ENCODE measurements around the gene SF3B3. TPM values are rescaled to one million over a fixed set of nuclear protein-coding genes. Genes with fewer than 3 reads are reported as not detected.

Gene SF3B3
- total RNA-seq, 1 experiment from 2014 or later: 253 TPM

DNA sequence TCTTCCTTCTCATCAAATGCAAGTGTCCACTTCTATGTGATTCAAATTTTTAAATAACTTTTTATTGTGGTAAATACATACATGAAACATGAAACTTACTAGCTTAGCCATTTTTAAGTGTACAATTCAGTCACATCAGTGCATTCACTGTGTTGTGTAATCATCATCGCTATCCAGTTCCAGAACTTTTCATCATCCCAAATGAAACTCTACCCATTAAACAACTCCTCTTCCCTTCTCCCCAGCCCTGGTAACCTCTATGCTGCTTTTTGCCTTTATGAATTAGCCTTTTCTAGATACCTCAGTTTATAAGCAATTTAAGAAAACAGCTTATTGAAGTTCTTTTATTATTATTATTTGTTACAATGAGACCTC, 81.7 kb downstream of the SF3B3 start:
- DNase-seq (ENCODE audit: low read depth, low spot score): no peak
- Histone ChIP-seq H3K4me1 (ENCODE audit: control insufficient read depth, insufficient read depth, low read length) (no peaks in the 10 kb centered on the region), H3K27me3 (ENCODE audit: control insufficient read depth, insufficient read depth, low read length) (no peaks in the 10 kb centered on the region), H3K4me3 (ENCODE audit: low read depth in 2 of 2, low read length in 2 of 2) (no peak overlapping the region), H3K27ac (ENCODE audit: low read length) (no peak overlapping the region), H3K36me3 (ENCODE audit: control insufficient read depth, insufficient read depth, low read length) (no peaks in the 10 kb centered on the region), H3K9me3 (ENCODE audit: control insufficient read depth, insufficient read depth, low read depth, low read length) (no peaks in the 10 kb centered on the region)
- in situ Hi-C loops (cut with HindIII; ENCODE audit: low pct_unique_long_range_greater_than_20kb, low sequenced_read_pairs): no loop called here
- ChIA-PET CTCF (no interaction called here), POLR2A (no interaction called here)
- intact Hi-C loops (cut with micrococcal nuclease; ENCODE audit: unreplicated experiment): no loop called here
- no TSS peak for BruUV-seq (replicated peaks)
- no peak for ATAC-seq
- no peak for TF ChIP-seq TCF7L2 (IDR thresholded peaks at IDR 0.05; ENCODE audit: low read depth, low read length)
- TF ChIP-seq, protein P1, sequence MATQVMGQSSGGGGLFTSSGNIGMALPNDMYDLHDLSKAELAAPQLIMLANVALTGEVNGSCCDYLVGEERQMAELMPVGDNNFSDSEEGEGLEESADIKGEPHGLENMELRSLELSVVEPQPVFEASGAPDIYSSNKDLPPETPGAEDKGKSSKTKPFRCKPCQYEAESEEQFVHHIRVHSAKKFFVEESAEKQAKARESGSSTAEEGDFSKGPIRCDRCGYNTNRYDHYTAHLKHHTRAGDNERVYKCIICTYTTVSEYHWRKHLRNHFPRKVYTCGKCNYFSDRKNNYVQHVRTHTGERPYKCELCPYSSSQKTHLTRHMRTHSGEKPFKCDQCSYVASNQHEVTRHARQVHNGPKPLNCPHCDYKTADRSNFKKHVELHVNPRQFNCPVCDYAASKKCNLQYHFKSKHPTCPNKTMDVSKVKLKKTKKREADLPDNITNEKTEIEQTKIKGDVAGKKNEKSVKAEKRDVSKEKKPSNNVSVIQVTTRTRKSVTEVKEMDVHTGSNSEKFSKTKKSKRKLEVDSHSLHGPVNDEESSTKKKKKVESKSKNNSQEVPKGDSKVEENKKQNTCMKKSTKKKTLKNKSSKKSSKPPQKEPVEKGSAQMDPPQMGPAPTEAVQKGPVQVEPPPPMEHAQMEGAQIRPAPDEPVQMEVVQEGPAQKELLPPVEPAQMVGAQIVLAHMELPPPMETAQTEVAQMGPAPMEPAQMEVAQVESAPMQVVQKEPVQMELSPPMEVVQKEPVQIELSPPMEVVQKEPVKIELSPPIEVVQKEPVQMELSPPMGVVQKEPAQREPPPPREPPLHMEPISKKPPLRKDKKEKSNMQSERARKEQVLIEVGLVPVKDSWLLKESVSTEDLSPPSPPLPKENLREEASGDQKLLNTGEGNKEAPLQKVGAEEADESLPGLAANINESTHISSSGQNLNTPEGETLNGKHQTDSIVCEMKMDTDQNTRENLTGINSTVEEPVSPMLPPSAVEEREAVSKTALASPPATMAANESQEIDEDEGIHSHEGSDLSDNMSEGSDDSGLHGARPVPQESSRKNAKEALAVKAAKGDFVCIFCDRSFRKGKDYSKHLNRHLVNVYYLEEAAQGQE (IDR thresholded peaks at IDR 0.05; ENCODE audit: insufficient read depth in 1 of 2, low read depth in 2 of 2, low read length in 1 of 2): no peak
- TF ChIP-seq, protein P2, sequence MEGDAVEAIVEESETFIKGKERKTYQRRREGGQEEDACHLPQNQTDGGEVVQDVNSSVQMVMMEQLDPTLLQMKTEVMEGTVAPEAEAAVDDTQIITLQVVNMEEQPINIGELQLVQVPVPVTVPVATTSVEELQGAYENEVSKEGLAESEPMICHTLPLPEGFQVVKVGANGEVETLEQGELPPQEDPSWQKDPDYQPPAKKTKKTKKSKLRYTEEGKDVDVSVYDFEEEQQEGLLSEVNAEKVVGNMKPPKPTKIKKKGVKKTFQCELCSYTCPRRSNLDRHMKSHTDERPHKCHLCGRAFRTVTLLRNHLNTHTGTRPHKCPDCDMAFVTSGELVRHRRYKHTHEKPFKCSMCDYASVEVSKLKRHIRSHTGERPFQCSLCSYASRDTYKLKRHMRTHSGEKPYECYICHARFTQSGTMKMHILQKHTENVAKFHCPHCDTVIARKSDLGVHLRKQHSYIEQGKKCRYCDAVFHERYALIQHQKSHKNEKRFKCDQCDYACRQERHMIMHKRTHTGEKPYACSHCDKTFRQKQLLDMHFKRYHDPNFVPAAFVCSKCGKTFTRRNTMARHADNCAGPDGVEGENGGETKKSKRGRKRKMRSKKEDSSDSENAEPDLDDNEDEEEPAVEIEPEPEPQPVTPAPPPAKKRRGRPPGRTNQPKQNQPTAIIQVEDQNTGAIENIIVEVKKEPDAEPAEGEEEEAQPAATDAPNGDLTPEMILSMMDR (IDR thresholded peaks at IDR 0.05): no peak
- TF ChIP-seq POLR2AphosphoS5 (IDR thresholded peaks at IDR 0.05; ENCODE audit: low read depth, low read length): no peak
- TF ChIP-seq SIN3A (IDR thresholded peaks at IDR 0.05; ENCODE audit: borderline replicate concordance, insufficient read depth, low read depth, low read length): no peak

DNA sequence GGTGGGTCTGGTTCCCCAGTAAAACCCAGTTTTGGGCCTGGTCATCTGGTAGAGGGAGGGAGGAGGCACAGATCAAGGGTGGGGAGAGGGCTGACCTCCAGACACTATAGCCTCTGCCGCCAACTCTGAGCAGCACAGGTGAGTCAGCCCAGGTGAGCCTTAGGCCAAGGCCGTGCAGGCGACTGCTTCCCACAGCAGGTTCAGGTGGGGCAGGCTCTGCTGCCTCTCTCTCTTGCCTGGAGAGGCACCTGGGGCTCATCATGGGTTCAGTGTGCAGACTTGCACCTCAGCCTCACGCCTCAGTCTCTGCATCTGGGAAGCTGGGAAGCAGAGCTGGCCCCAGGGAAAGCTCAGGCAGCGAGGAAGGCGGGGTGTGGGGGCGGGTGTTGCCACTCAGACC, 84.9 kb downstream of the SF3B3 start:
- CTCF ChIA-PET: no interaction called here
- Histone ChIP-seq H3K9me3 (ENCODE audit: control insufficient read depth, insufficient read depth, low read depth, low read length) (no peaks in the 10 kb centered on the region), H3K36me3 (ENCODE audit: control insufficient read depth, insufficient read depth, low read length) (no peaks in the 10 kb centered on the region), H3K27ac (ENCODE audit: low read length) (no peak overlapping the region), H3K4me3 (ENCODE audit: low read depth in 2 of 2, low read length in 2 of 2) (no peak overlapping the region), H3K4me1 (ENCODE audit: control insufficient read depth, insufficient read depth, low read length) (no peaks in the 10 kb centered on the region), H3K27me3 (ENCODE audit: control insufficient read depth, insufficient read depth, low read length) (no peaks in the 10 kb centered on the region)
- in situ Hi-C loops (cut with HindIII; ENCODE audit: low pct_unique_long_range_greater_than_20kb, low sequenced_read_pairs): no loop called here
- no TSS peak for BruUV-seq (replicated peaks)
- no peak for TF ChIP-seq TCF7L2 (IDR thresholded peaks at IDR 0.05; ENCODE audit: low read depth, low read length)
- no peak for TF ChIP-seq SIN3A (IDR thresholded peaks at IDR 0.05; ENCODE audit: borderline replicate concordance, insufficient read depth, low read depth, low read length)
- TF ChIP-seq, protein P2 (IDR thresholded peaks at IDR 0.05): no peak
- TF ChIP-seq, protein P1 (IDR thresholded peaks at IDR 0.05; ENCODE audit: insufficient read depth in 1 of 2, low read depth in 2 of 2, low read length in 1 of 2): no peak
- no peak for TF ChIP-seq POLR2AphosphoS5 (IDR thresholded peaks at IDR 0.05; ENCODE audit: low read depth, low read length)
- no peak for ATAC-seq
- POLR2A ChIA-PET: no interaction called here
- no peak for DNase-seq (ENCODE audit: low read depth, low spot score)
- intact Hi-C loops (cut with micrococcal nuclease; ENCODE audit: unreplicated experiment): no loop called here
